ENCODE data around the gene MAP4K4. TPM values are rescaled to one million over a fixed set of nuclear protein-coding genes. Genes with fewer than 3 reads are reported as not detected.

Gene MAP4K4
- polyA plus RNA-seq, 3 donors: 5.3 to 66.9 (median 8.7) TPM

GRCh38 chr2:101820519-101820918, 123.0 kb downstream of the MAP4K4 start:
- no peak overlapping the region for H3K4me2 ChIP-seq (replicated peaks; ENCODE audit: extremely low read depth, low read length, poor library complexity, severe bottlenecking)
- no peaks in the 10 kb centered on the region for H3K9me3 Mint-ChIP-seq
- 100% methylated on average over 3 of the region's 4 CpGs for WGBS (ENCODE audit: insufficient coverage)
- H3K9ac ChIP-seq (ENCODE audit: insufficient read depth, low read length, poor library complexity, severe bottlenecking): no peak overlapping the region
- H3K36me3 ChIP-seq (replicated peaks in 1 of 2; ENCODE audit: control insufficient read depth in 1 of 2, insufficient read depth in 2 of 2, low read length in 2 of 2): peaks cover 4 to 9% of the 10 kb centered on the region in 2 donors
- intact Hi-C loops (cut with micrococcal nuclease): loop anchor here in 1 of 2 donors (10.0 kb wide), 1 partner anchor 126 kb away; the partner anchor contains the start of gene MAP4K4
- peaks cover 100% of the 10 kb centered on the region for H4K20me1 ChIP-seq (ENCODE audit: insufficient read depth, low read length)
- H3K4me3 ChIP-seq (replicated peaks in 1 of 3; ENCODE audit: low read depth in 2 of 3, low read length in 3 of 3): no peak overlapping the region
- peaks cover 14 to 20% of the 10 kb centered on the region in 2 donors for H3K36me3 Mint-ChIP-seq
- no peaks in the 10 kb centered on the region for H3K27me3 Mint-ChIP-seq (ENCODE audit: low read depth in 3 of 3)
- no peak overlapping the region for H3K4me3 Mint-ChIP-seq
- peaks cover 0 to 10% of the 10 kb centered on the region in 2 donors for H3K4me1 ChIP-seq (ENCODE audit: control insufficient read depth in 1 of 2, insufficient read depth in 2 of 2, low read length in 2 of 2)
- no peak overlapping the region for H2AFZ ChIP-seq (ENCODE audit: insufficient read depth, low read depth, low read length, poor library complexity, severe bottlenecking)
- H3K27ac Mint-ChIP-seq: no peak overlapping the region
- no peak for TF ChIP-seq CTCF (IDR thresholded peaks at IDR 0.05)
- no peak for DNase-seq
- peaks cover 83% of the 10 kb centered on the region for H3K79me2 ChIP-seq (ENCODE audit: insufficient read depth, low read length)
- H3K4me1 Mint-ChIP-seq: peaks cover 31% of the 10 kb centered on the region
- no peaks in the 10 kb centered on the region for H3K27me3 ChIP-seq (ENCODE audit: control insufficient read depth in 2 of 2, insufficient read depth in 2 of 2, low read length in 2 of 2)
- H3K9me3 ChIP-seq (replicated peaks in 1 of 2; ENCODE audit: control insufficient read depth in 1 of 2, insufficient read depth in 1 of 2, low read length in 2 of 2): no peaks in the 10 kb centered on the region
- H3K27ac ChIP-seq (ENCODE audit: low read depth in 1 of 2, low read length in 2 of 2): no peak overlapping the region

GRCh38 chr2:101821059-101821805, 123.7 kb downstream of the MAP4K4 start:
- Histone ChIP-seq H3K79me2 (ENCODE audit: insufficient read depth, low read length) (peaks cover 76% of the 10 kb centered on the region), H3K4me3 (replicated peaks in 1 of 3; ENCODE audit: low read depth in 2 of 3, low read length in 3 of 3) (no peak overlapping the region), H3K9ac (ENCODE audit: insufficient read depth, low read length, poor library complexity, severe bottlenecking) (no peak overlapping the region), H3K4me1 (ENCODE audit: control insufficient read depth in 1 of 2, insufficient read depth in 2 of 2, low read length in 2 of 2) (peaks cover 0 to 10% of the 10 kb centered on the region in 2 donors), H4K20me1 (ENCODE audit: insufficient read depth, low read length) (peaks cover 97% of the 10 kb centered on the region), H2AFZ (ENCODE audit: insufficient read depth, low read depth, low read length, poor library complexity, severe bottlenecking) (no peak overlapping the region), H3K36me3 (replicated peaks in 1 of 2; ENCODE audit: control insufficient read depth in 1 of 2, insufficient read depth in 2 of 2, low read length in 2 of 2) (peaks cover 8 to 14% of the 10 kb centered on the region in 2 donors), H3K27ac (ENCODE audit: low read depth in 1 of 2, low read length in 2 of 2) (no peak overlapping the region), H3K9me3 (replicated peaks in 1 of 2; ENCODE audit: control insufficient read depth in 1 of 2, insufficient read depth in 1 of 2, low read length in 2 of 2) (no peaks in the 10 kb centered on the region), H3K4me2 (replicated peaks; ENCODE audit: extremely low read depth, low read length, poor library complexity, severe bottlenecking) (no peak overlapping the region), H3K27me3 (ENCODE audit: control insufficient read depth in 2 of 2, insufficient read depth in 2 of 2, low read length in 2 of 2) (no peaks in the 10 kb centered on the region)
- peaks cover 19 to 25% of the 10 kb centered on the region in 2 donors for H3K36me3 Mint-ChIP-seq
- intact Hi-C loops (cut with micrococcal nuclease): loop anchor here in 1 of 2 donors (10.0 kb wide), 1 partner anchor 126 kb away; the partner anchor contains the start of gene MAP4K4
- WGBS (ENCODE audit: insufficient coverage): 86% methylated on average over 1 of the region's 3 CpGs
- TF ChIP-seq CTCF (IDR thresholded peaks at IDR 0.05): no peak
- no peak for DNase-seq
- no peaks in the 10 kb centered on the region for H3K27me3 Mint-ChIP-seq (ENCODE audit: low read depth in 3 of 3)
- H3K4me1 Mint-ChIP-seq: peaks cover 28% of the 10 kb centered on the region
- H3K4me3 Mint-ChIP-seq: no peak overlapping the region
- H3K27ac Mint-ChIP-seq: no peak overlapping the region
- no peaks in the 10 kb centered on the region for H3K9me3 Mint-ChIP-seq
